GM23338 (cell line): ENCODE results near the gene TEKT5. TPM values are rescaled to one million over a fixed set of nuclear protein-coding genes. Genes with fewer than 3 reads are reported as not detected.

Source experiments
- ATAC-seq: fragments of 200-7000 bp; cut with Tn5 transposase; 3 replicates; pipeline ENCODE4 v1.9.1; 2020
- DNase-seq: peaks from one replicate; pipeline ENCODE4 v3.0.0-alpha.2; 2015; ENCODE audit warnings: low spot score
- H2AFZ ChIP-seq: fragments of 200-600 bp; sonication (generic); 2 replicates; pipeline ENCODE4 v1.8.0; 2016; ENCODE audit warnings: antibody characterized with exemption, mild to moderate bottlenecking, moderate library complexity
- H3F3A ChIP-seq: fragments of 200-600 bp; sonication (generic); replicated peaks from 2 replicates; pipeline ENCODE4 v1.8.0; 2017; ENCODE audit warnings: antibody characterized with exemption, mixed run types, low read depth
- H3K27ac ChIP-seq: fragments of 200-600 bp; sonication (generic); 2 replicates; pipeline ENCODE4 v1.6.1; 2016; ENCODE audit warnings: low read depth
- H3K27me3 ChIP-seq: fragments of 200-600 bp; sonication (generic); 2 replicates; pipeline ENCODE4 v1.8.0; 2016; ENCODE audit warnings: mild to moderate bottlenecking, mixed run types, moderate library complexity; ENCODE audit not compliant: insufficient read depth
- H3K36me3 ChIP-seq: fragments of 200-600 bp; sonication (generic); 2 replicates; pipeline ENCODE4 v1.8.0; 2016; ENCODE audit warnings: mild to moderate bottlenecking; ENCODE audit not compliant: insufficient read depth
- H3K4me1 ChIP-seq: fragments of 200-600 bp; sonication (generic); 2 replicates; pipeline ENCODE4 v1.8.0; 2016; ENCODE audit warnings: mild to moderate bottlenecking, moderate library complexity; ENCODE audit not compliant: insufficient read depth
- H3K4me2 ChIP-seq: fragments of 200-600 bp; sonication (generic); 2 replicates; pipeline ENCODE4 v1.7.1; 2017; ENCODE audit warnings: mixed run types
- H3K4me3 ChIP-seq: fragments of 200-600 bp; sonication (generic); 2 replicates; pipeline ENCODE4 v1.6.1; 2016; ENCODE audit warnings: mixed run types
- H3K79me2 ChIP-seq: fragments of 200-600 bp; sonication (generic); replicated peaks from 2 replicates; pipeline ENCODE4 v1.8.0; 2017; ENCODE audit warnings: mild to moderate bottlenecking; ENCODE audit not compliant: insufficient read depth
- H3K9me2 ChIP-seq: fragments of 200-600 bp; sonication (generic); 2 replicates; pipeline ENCODE4 v1.8.0; 2017; ENCODE audit not compliant: insufficient read depth
- H4K20me1 ChIP-seq: fragments of 200-600 bp; sonication (generic); replicated peaks from 2 replicates; pipeline ENCODE4 v1.8.0; 2017; ENCODE audit warnings: mild to moderate bottlenecking; ENCODE audit not compliant: insufficient read depth
- H3K27ac Mint-ChIP-seq: 2 replicates; pipeline ENCODE4 v1.8.0; 2020; ENCODE audit warnings: inconsistent platforms, mild to moderate bottlenecking, moderate library complexity, mixed read lengths
- H3K27me3 Mint-ChIP-seq: 3 replicates; pipeline ENCODE4 v1.8.0; 2022; ENCODE audit warnings: low read depth, mild to moderate bottlenecking, moderate library complexity, mixed read lengths, inconsistent platforms; ENCODE audit not compliant: insufficient read depth, poor library complexity
- H3K36me3 Mint-ChIP-seq: 3 replicates; pipeline ENCODE4 v1.8.0; 2021; ENCODE audit warnings: low read depth, mild to moderate bottlenecking, inconsistent platforms, moderate library complexity, mixed read lengths
- H3K4me1 Mint-ChIP-seq: 3 replicates; pipeline ENCODE4 v1.8.0; 2020; ENCODE audit warnings: mild to moderate bottlenecking, inconsistent platforms, mixed read lengths
- H3K4me3 Mint-ChIP-seq: 3 replicates; pipeline ENCODE4 v1.8.0; 2021; ENCODE audit warnings: moderate library complexity, mild to moderate bottlenecking, inconsistent platforms, mixed read lengths
- H3K9me3 Mint-ChIP-seq: 3 replicates; pipeline ENCODE4 v1.8.0; 2020; ENCODE audit warnings: moderate library complexity, mild to moderate bottlenecking, inconsistent platforms, mixed read lengths
- ETS1 ChIP-seq: IDR thresholded peaks from 2 replicates; pipeline ENCODE4 v1.6.1; 2016; ENCODE audit warnings: antibody characterized with exemption
- EZH2phosphoT487 ChIP-seq: fragments of 200-600 bp; sonication (generic); IDR thresholded peaks from one replicate; pipeline ENCODE4 v1.8.1; 2018; ENCODE audit warnings: antibody characterized with exemption; ENCODE audit not compliant: unreplicated experiment
- NANOG ChIP-seq: IDR thresholded peaks from 2 replicates; pipeline ENCODE4 v1.6.1; 2016; ENCODE audit warnings: antibody characterized with exemption, borderline replicate concordance
- ZNF114 ChIP-seq: fragments of 250-450 bp; sonication (Bioruptor Pico); IDR thresholded peaks from 2 replicates; pipeline ENCODE4 v1.5.0; 2020; ENCODE audit warnings: mild to moderate bottlenecking, moderate library complexity
- ZNF462 ChIP-seq: fragments of 250-450 bp; sonication (Bioruptor Pico); IDR thresholded peaks from 2 replicates; pipeline ENCODE4 v1.5.0; 2020; ENCODE audit warnings: mild to moderate bottlenecking, moderate library complexity
- polyA plus RNA-seq: library from polyadenylated mRNA; unstranded; fragments of >200 nt; fragmentation: Nextera tagmentation; extraction: Ambion mirVana; gene quantifications from 2 replicates; pipeline ENCODE4 v1.2.1, GENCODE V29; 2016
- total RNA-seq: library from RNA; depleted of rRNA; stranded (reverse); fragments of >200 nt; shearing (Covaris generic); gene quantifications from 2 replicates; pipeline ENCODE4 v1.2.3, GENCODE V29; 2014

The TEKT5 gene
- total and polyA plus RNA-seq, 2 experiments from 2014 or later, result 0.52 TPM; not detected in 1

GRCh38 chr16:10663146-10663545 lies 31.6 kb downstream of the TEKT5 start (continued):
- TF ChIP-seq ZNF462 (CRISPR knock-in tag) (no peak), EZH2phosphoT487 (no peak)

GRCh38 chr16:10662212-10662611 lies 32.5 kb downstream of the TEKT5 start:
- DNase-seq (no peak), ATAC-seq (no peak)
- Mint-ChIP-seq H3K27ac (no peak overlapping the region), H3K9me3 (peaks cover 23% of the 10 kb centered on the region), H3K36me3 (peaks cover 15% of the 10 kb centered on the region; the same call in 1 of the 3 replicates), H3K27me3 (peaks cover 2% of the 10 kb centered on the region), H3K4me1 (peaks cover 19% of the 10 kb centered on the region), H3K4me3 (no peak overlapping the region)
- Histone ChIP-seq H3K27ac (no peak overlapping the region), H3K4me3 (no peak overlapping the region), H2AFZ (no peak overlapping the region), H3K9me2 (no peaks in the 10 kb centered on the region), H4K20me1 (no peaks in the 10 kb centered on the region), H3K27me3 (no peaks in the 10 kb centered on the region), H3K79me2 (no peaks in the 10 kb centered on the region), H3F3A (no peaks in the 10 kb centered on the region), H3K4me2 (no peak overlapping the region), H3K4me1 (peaks cover 12% of the 10 kb centered on the region), H3K36me3 (no peaks in the 10 kb centered on the region)
- no peak for TF ChIP-seq NANOG
- no peak for TF ChIP-seq ETS1
- TF ChIP-seq ZNF114 (CRISPR knock-in tag), result no peak
